ENCODE results near the gene RNF39. TPM values are rescaled to one million over a fixed set of nuclear protein-coding genes. Genes with fewer than 3 reads are reported as not detected.

Gene RNF39
- total and polyA plus RNA-seq, 2 of the 13 experiments (the other 11 are each of a cell fraction or from before 2014, with no cell fraction given): 0.13 to 1.8 TPM

GRCh38 chr6:30042476-30042875, 33.1 kb downstream of the RNF39 start:
- DNase-seq (ENCODE audit: low spot score) (no peak), ATAC-seq (peak; percentile 44; the same call in 2 of the 3 replicates), FAIRE-seq (no peak)
- Histone ChIP-seq H4K20me1 (ENCODE audit: insufficient read depth, low read length) (no peaks in the 10 kb centered on the region), H3K4me2 (ENCODE audit: low read depth, low read length) (no peak overlapping the region), H3K9me3 (ENCODE audit: low read length) (no peaks in the 10 kb centered on the region), H2AFZ (ENCODE audit: low read length) (no peak overlapping the region), H3K4me3 (replicated peaks in 1 of 3; ENCODE audit: insufficient read depth in 1 of 3, low read depth in 2 of 3, low read length in 3 of 3) (no peak overlapping the region), H3K79me2 (ENCODE audit: insufficient read depth, low read length) (no peaks in the 10 kb centered on the region), H3K9ac (ENCODE audit: insufficient read depth, low read depth, low read length) (no peak overlapping the region), H3K36me3 (replicated peaks in 1 of 2; ENCODE audit: control insufficient read depth in 1 of 2, insufficient read depth in 2 of 2, low read length in 2 of 2) (no peaks in the 10 kb centered on the region), H3K4me1 (ENCODE audit: insufficient read depth, low read length) (peaks cover 26% of the 10 kb centered on the region), H3K27me3 (ENCODE audit: control insufficient read depth in 1 of 2, insufficient read depth in 2 of 2, low read length in 2 of 2) (no peaks in the 10 kb centered on the region), H3K27ac (ENCODE audit: extremely low read length, insufficient read depth, low read length) (peak overlapping the region; percentile 18)
- POLR2A ChIA-PET: interaction anchor here (1.9 kb wide), 1 partner anchor 19 kb away, joined by 5 read pairs; the partner anchor contains the start of gene POLR1H
- WGBS (ENCODE audit: low lambda C conversion rate): 100% methylated on average over 1 of the region's 1 CpG
- intact Hi-C loops (cut with micrococcal nuclease; ENCODE audit: unreplicated experiment) (no loop called here), in situ Hi-C loops (cut with HindIII; ENCODE audit: extremely low pct_ligation_motif_present, low pct_unique_long_range_greater_than_20kb) (no loop called here)
- BruUV-seq (replicated peaks): no TSS peak
- TF ChIP-seq LBX2 (CRISPR knock-in tag; IDR thresholded peaks at IDR 0.05; ENCODE audit: borderline replicate concordance) (no peak), HMGXB3 (CRISPR knock-in tag; IDR thresholded peaks at IDR 0.05; ENCODE audit: borderline replicate concordance) (no peak), ZKSCAN5 (CRISPR knock-in tag; IDR thresholded peaks at IDR 0.05) (no peak), ZNF33A (CRISPR knock-in tag; IDR thresholded peaks at IDR 0.05; ENCODE audit: borderline replicate concordance) (no peak), CREB3 (CRISPR knock-in tag; IDR thresholded peaks at IDR 0.05) (no peak)
- CTCF ChIA-PET (ENCODE audit: low intra/inter-chr PET ratio, low total read pairs): no interaction called here

All from HepG2 (cell line).